GM18873 (cell line): ENCODE measurements around the gene SCN4A.
"Not testable (repeated sequence)": the region's sequence is repeated elsewhere in the genome, so short reads cannot be mapped to it uniquely, and the experiment has no call there.

Source experiments
- ATAC-seq: cut with Tn5 transposase; IDR thresholded peaks from one replicate; pipeline ENCODE4 v1.9.1; 2021; ENCODE audit warnings: mild to moderate bottlenecking, moderate library complexity, moderate number of reproducible peaks; ENCODE audit not compliant: unreplicated experiment, low FRiP score

SCN4A gene

GRCh38 chr17:63920779-63921178, 51.9 kb downstream of the SCN4A start:
- not testable (repeated sequence) for ATAC-seq

DNA sequence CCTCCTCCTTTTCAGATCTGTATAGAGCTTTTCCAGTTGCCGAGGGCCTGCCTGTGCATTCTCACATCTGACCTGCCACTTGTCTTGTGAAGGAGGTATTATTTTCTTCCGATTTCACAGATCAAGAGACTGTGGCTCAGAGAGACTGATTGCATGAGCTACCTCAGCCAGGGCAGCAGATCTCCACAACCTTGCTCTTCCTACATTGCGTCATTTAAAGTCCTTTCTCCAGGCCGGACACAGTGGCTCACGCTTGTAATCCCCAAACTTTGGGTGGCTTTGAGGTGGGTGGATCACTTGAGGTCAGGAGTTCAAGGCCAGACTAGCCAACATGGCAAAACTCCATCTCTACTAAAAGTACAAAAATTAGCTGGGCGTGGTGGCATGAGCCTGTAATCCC, 52.7 kb downstream of the SCN4A start:
- ATAC-seq: not testable (repeated sequence)

DNA sequence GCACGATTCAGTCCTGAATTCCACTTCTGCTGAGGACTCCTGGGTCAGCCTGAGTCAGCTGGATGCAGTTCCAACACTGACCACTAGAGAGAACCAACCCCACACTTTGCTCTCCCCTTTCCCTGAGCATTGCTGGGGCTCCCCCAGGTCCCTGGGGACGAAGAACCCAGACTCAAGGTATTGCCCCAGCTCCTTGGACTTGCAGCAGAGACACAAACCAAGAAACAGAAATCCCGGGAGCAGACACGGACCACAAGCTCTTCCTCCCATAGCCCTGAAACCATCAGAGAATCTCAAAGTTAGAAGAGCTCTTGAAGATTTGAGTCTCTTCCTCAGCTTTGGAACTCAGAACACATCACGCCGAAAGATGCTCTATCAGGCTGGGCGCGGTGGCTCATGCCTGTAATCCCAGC, 53.4 kb downstream of the SCN4A start:
- peak; percentile 55 for ATAC-seq

DNA sequence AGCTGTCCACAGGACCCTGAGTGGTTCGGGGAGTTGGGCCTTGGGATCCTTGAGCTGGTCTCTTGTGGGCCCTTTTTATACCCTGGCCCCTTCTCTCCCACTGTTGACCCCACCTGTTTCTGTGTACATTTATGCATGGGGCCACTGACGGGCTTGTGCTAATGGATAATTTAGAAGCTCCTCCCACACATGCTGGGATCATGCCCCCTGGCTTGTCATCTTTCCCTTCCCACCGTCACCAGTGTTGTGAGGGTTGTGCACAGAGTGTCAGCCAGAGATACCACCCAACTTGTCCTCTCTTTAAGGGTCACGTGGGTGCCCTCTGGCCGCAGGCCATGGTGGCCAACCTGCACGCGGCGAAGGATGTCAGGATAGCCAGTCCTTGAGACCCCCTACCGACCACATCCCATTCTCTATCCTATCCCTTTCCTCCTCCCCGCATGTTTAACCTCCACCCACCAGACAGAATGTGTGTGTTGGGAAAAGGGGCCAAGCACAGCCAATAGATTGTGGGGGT, 53.9 kb downstream of the SCN4A start, which contains the start of gene GH1:
GH1 (minus strand) TSS at position 51 of the 517 bp plus-strand sequence. CDS start 63 bp downstream, outside the sequence.
- ATAC-seq: not testable (repeated sequence)

GRCh38 chr17:63918305-63918704, 54.4 kb downstream of the SCN4A start:
- no peak for ATAC-seq

- ATAC-seq: no peak
Observed at GRCh38 chr17:63917646-63918045, 55.1 kb downstream of the SCN4A start.

- ATAC-seq: not testable (repeated sequence)
Observed at GRCh38 chr17:63917206-63917605, 55.5 kb downstream of the SCN4A start.

- no peak for ATAC-seq
Observed at GRCh38 chr17:63916566-63917185, 56.0 kb downstream of the SCN4A start.

DNA sequence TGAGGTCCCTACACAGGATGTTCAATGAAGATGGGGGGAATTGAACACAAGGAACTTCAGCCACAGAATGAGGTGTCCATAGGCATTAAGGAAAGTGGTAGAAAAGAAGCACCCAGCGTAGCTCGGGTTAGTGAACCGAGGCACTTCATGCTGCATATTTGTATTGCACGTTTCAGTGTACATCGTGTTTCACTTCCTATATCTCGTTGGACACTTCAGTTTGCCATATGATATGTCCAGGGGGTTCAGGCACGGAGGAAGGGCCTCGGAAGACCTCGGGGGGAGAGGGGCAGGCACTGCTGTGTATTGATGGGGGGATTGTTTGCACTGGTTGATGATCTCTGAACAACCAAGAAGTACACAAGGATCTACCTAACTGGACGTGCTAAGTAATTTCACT, 57.0 kb downstream of the SCN4A start:
- not testable (repeated sequence) for ATAC-seq

- ATAC-seq: no peak
Observed at GRCh38 chr17:63914471-63914870, 58.2 kb downstream of the SCN4A start.

GRCh38 chr17:63911657-63912100, 61.0 kb downstream of the SCN4A start:
- ATAC-seq: no peak

GRCh38 chr17:63911041-63911635, 61.6 kb downstream of the SCN4A start, which contains the start of gene CSHL1:
Gene CSHL1, minus strand, starts transcription at chr17:63911258. Its CDS starts 62 bp downstream, at chr17:63911196.
- no peak for ATAC-seq

DNA sequence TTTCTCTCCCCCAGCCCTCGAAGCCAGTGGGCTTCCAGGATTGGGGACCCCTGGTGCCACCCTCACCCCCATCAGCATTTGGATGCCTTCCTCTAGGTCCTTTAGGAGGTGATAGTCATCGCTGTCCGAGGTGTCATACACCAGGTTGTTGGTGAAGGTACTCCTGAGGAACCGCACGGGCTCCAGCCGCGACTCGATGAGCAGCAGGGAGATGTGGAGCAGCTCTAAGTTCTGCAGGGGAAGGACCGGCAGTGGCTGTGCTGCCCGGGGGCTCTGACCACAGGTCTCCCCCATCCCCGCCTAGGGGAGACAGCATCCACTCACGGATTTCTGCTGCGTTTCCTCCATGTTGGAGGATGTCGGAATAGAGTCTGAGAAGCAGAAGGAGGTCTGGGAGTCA, 62.6 kb downstream of the SCN4A start:
- ATAC-seq: no peak

GRCh38 chr17:63909586-63909985, 63.1 kb downstream of the SCN4A start:
- not testable (repeated sequence) for ATAC-seq

DNA sequence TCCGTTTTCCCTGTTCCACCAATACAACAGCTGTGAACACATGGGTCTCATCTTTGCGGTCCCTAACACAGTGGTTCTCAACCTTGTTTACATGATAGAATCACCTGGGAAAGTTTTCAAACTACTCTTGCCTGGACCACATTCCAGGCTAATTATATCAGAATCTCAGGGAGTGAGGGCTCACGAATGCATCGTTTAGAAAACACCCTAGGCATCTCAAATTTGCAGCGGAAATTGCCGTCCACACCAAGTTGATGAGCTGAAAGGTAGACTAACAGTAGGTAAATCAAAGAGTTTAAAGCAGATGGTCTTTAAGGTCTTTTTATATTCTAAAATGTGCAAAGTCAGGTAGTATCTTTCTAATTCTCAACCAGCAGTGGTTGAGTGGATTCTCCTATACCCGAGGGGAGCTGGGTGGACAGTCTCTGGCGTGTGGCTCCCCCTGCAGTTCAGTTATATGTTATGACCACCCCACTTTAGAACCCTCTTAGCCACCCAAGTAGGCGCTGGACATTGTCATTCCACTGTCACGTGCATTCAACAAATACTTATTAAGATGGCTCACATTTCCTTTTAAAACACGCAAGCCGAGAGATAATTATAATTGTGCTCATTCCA, 65.4 kb downstream of the SCN4A start:
- not testable (repeated sequence) for ATAC-seq

DNA sequence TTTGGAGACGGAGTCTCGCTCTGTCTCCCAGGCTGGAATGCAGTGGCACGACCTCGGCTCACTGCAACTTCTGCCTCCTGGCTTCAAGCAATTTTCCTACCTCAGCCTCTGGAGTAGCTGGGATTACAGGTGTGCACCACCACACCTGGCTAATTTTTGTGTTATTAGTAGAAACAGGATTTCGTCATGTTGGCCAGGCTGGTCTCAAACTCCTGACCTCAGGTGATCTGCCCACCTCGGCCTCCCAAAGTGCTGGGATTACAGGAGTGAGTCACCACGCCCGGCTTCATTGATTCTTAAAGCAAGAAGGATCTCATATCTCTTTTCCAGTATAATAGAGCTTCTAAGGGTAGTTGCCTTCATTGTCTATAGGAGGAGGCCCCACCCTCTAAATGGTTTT, 67.9 kb downstream of the SCN4A start:
- ATAC-seq: not testable (repeated sequence)

DNA sequence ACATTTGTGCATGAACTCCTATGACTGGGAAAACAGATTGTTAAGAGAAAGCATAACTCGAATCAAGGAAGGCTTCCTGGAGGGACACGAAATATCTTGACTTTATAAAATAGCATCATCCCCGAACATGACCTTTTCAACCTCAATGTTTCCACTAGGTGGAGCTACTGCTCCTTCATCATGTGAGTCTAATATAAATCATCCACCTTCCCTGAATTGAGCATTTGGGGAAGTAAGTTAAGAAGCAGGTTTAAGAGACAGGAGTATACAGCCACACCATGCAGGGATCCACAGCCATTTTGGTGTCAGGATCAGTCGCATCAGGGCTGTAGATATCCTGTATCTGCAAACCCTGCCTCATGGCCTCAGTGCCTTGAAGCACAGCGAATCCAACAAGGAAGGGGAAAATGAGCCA, 68.9 kb downstream of the SCN4A start:
- not testable (repeated sequence) for ATAC-seq

DNA sequence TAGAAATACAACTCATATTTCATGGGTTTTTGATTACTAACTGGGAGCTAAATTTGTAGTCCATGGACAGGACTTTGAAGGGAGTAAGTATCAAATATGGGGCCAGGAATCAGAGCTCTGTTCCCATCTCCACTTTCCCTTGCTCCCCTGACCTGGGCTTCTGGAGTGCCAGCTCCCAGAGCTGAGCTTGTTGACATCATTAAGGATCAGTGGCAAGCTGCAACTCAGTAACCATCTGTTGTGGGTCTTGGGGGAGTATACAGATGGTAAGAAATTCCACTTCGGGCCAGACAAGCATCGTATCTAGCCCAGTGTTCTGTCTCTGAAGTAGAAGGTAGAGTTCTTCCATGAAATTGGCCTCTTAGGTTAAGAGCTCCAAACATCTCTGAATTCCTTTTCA, 70.7 kb downstream of the SCN4A start:
- ATAC-seq: not testable (repeated sequence)

GRCh38 chr17:63898899-63899798, 73.6 kb downstream of the SCN4A start:
- not testable (repeated sequence) for ATAC-seq
